Measurements from ENCODE around the gene METTL26.

Gene METTL26

GRCh38 chr16:631808-632358 lies 4.2 kb downstream of the METTL26 start:
- H3K4me2 ChIP-seq (ENCODE audit: low read depth, low read length, poor library complexity, severe bottlenecking): no peak overlapping the region
- peaks cover 14% of the 10 kb centered on the region for H3K79me2 ChIP-seq (ENCODE audit: insufficient read depth, low read length)
- H3K4me1 ChIP-seq (ENCODE audit: insufficient read depth, low read length, poor library complexity, severe bottlenecking): no peaks in the 10 kb centered on the region
- H3K4me3 ChIP-seq (ENCODE audit: low read length, poor library complexity, severe bottlenecking): no peak overlapping the region
- H3K9me2 ChIP-seq (replicated peaks; ENCODE audit: low read depth, low read length): no peaks in the 10 kb centered on the region
- no peaks in the 10 kb centered on the region for H3K9me3 ChIP-seq (ENCODE audit: insufficient read depth, low read depth, low read length)
- H3F3A ChIP-seq (ENCODE audit: low read depth): no peaks in the 10 kb centered on the region
- no peaks in the 10 kb centered on the region for H3K27me3 ChIP-seq (ENCODE audit: insufficient read depth, low read length, poor library complexity, severe bottlenecking)
- H4K20me1 ChIP-seq (ENCODE audit: insufficient read depth, low read length, poor library complexity, severe bottlenecking): no peaks in the 10 kb centered on the region
- no peak overlapping the region for H3K9ac ChIP-seq (ENCODE audit: low read depth, low read length, poor library complexity, severe bottlenecking)
- H2AFZ ChIP-seq (ENCODE audit: low read length): no peak overlapping the region
- TF ChIP-seq EZH2phosphoT487 (IDR thresholded peaks at IDR 0.05; ENCODE audit: borderline replicate concordance) (no peak), CTCF (conservative IDR thresholded peaks at IDR 0.05; ENCODE audit: low read length) (no peak)
- no peaks in the 10 kb centered on the region for H3K36me3 ChIP-seq (ENCODE audit: insufficient read depth, low read length)

- no peak within 1 kb of the TSS for H2AFZ ChIP-seq (ENCODE audit: low read length)
- no peak for TF ChIP-seq EZH2phosphoT487 (IDR thresholded peaks at IDR 0.05; ENCODE audit: borderline replicate concordance)
- no peak for TF ChIP-seq CTCF (conservative IDR thresholded peaks at IDR 0.05; ENCODE audit: low read length)
- peaks cover 14% of the 10 kb centered on the region for H3K79me2 ChIP-seq (ENCODE audit: insufficient read depth, low read length)
- no peaks in the 10 kb centered on the region for H3K9me2 ChIP-seq (replicated peaks; ENCODE audit: low read depth, low read length)
- H3K36me3 ChIP-seq (ENCODE audit: insufficient read depth, low read length): no peaks in the 10 kb centered on the region
- H3F3A ChIP-seq (ENCODE audit: low read depth): no peaks in the 10 kb centered on the region
- H3K9ac ChIP-seq (ENCODE audit: low read depth, low read length, poor library complexity, severe bottlenecking): no peak within 1 kb of the TSS
- no peaks in the 10 kb centered on the region for H3K27me3 ChIP-seq (ENCODE audit: insufficient read depth, low read length, poor library complexity, severe bottlenecking)
- no peaks in the 10 kb centered on the region for H3K4me1 ChIP-seq (ENCODE audit: insufficient read depth, low read length, poor library complexity, severe bottlenecking)
- no peak within 1 kb of the TSS for H3K4me2 ChIP-seq (ENCODE audit: low read depth, low read length, poor library complexity, severe bottlenecking)
- no peak within 1 kb of the TSS for H3K4me3 ChIP-seq (ENCODE audit: low read length, poor library complexity, severe bottlenecking)
- no peaks in the 10 kb centered on the region for H3K9me3 ChIP-seq (ENCODE audit: insufficient read depth, low read depth, low read length)
- H4K20me1 ChIP-seq (ENCODE audit: insufficient read depth, low read length, poor library complexity, severe bottlenecking): no peaks in the 10 kb centered on the region
Measured at GRCh38 chr16:630815-631405, 5.2 kb downstream of the METTL26 start, which contains the start of gene WFIKKN1. Gene WFIKKN1, plus strand, starts transcription at chr16:630985. Its CDS starts 269 bp downstream, at chr16:631254.

GRCh38 chr16:630249-630814 lies 5.8 kb downstream of the METTL26 start:
- no peaks in the 10 kb centered on the region for H3K36me3 ChIP-seq (ENCODE audit: insufficient read depth, low read length)
- H3K9ac ChIP-seq (ENCODE audit: low read depth, low read length, poor library complexity, severe bottlenecking): no peak overlapping the region
- H4K20me1 ChIP-seq (ENCODE audit: insufficient read depth, low read length, poor library complexity, severe bottlenecking): no peaks in the 10 kb centered on the region
- TF ChIP-seq EZH2phosphoT487 (IDR thresholded peaks at IDR 0.05; ENCODE audit: borderline replicate concordance) (no peak), CTCF (conservative IDR thresholded peaks at IDR 0.05; ENCODE audit: low read length) (no peak)
- H3K79me2 ChIP-seq (ENCODE audit: insufficient read depth, low read length): peaks cover 8% of the 10 kb centered on the region
- H3K4me2 ChIP-seq (ENCODE audit: low read depth, low read length, poor library complexity, severe bottlenecking): no peak overlapping the region
- H3K27me3 ChIP-seq (ENCODE audit: insufficient read depth, low read length, poor library complexity, severe bottlenecking): no peaks in the 10 kb centered on the region
- H3K4me3 ChIP-seq (ENCODE audit: low read length, poor library complexity, severe bottlenecking): no peak overlapping the region
- no peaks in the 10 kb centered on the region for H3K9me2 ChIP-seq (replicated peaks; ENCODE audit: low read depth, low read length)
- no peak overlapping the region for H2AFZ ChIP-seq (ENCODE audit: low read length)
- no peaks in the 10 kb centered on the region for H3K4me1 ChIP-seq (ENCODE audit: insufficient read depth, low read length, poor library complexity, severe bottlenecking)
- no peaks in the 10 kb centered on the region for H3K9me3 ChIP-seq (ENCODE audit: insufficient read depth, low read depth, low read length)
- H3F3A ChIP-seq (ENCODE audit: low read depth): no peaks in the 10 kb centered on the region

Measured in Loucy (cell line).